Panc1 (cell line): Measurements from ENCODE around the gene PLET1.

Experiments
- CTCF ChIP-seq: fragments of 450-650 bp; IDR thresholded peaks from 2 replicates; pipeline ENCODE4 v1.5.1; 2017; ENCODE audit warnings: mild to moderate bottlenecking
- SIN3A ChIP-seq: IDR thresholded peaks from 2 replicates; pipeline ENCODE4 v1.6.1; 2012; ENCODE audit warnings: low read depth, mild to moderate bottlenecking, low read length, moderate library complexity, borderline replicate concordance; ENCODE audit not compliant: insufficient read depth
- TCF7L2 ChIP-seq: IDR thresholded peaks from 2 replicates; pipeline ENCODE4 v1.6.1; 2011; ENCODE audit warnings: mild to moderate bottlenecking, low read depth, low read length, inconsistent platforms

GRCh38 chr11:112241486-112241885, 19.2 kb downstream of the PLET1 start:
- TF ChIP-seq CTCF, result no peak
- no peak for TF ChIP-seq TCF7L2
- TF ChIP-seq SIN3A, result no peak
